Measurements from ENCODE around the gene QPCTL. TPM values are rescaled to one million over a fixed set of nuclear protein-coding genes. Genes with fewer than 3 reads are reported as not detected.
"Not testable (repeated sequence)": the region's sequence is repeated elsewhere in the genome, so short reads cannot be mapped to it uniquely, and the experiment has no call there.

Gene QPCTL
- total RNA-seq, 1 donor from 2014 or later = 11.9 TPM

GRCh38 chr19:45677351-45678230, 14.9 kb upstream of the QPCTL start:
- Mint-ChIP-seq H3K27ac (ENCODE audit: unreplicated experiment) (no peak overlapping the region), H3K9me3 (ENCODE audit: low read depth) (no peaks in the 10 kb centered on the region), H3K36me3 (ENCODE audit: low read depth) (no peaks in the 10 kb centered on the region), H3K4me3 (ENCODE audit: unreplicated experiment) (peak overlapping the region; percentile 60), H3K27me3 (ENCODE audit: low read depth) (peaks cover 3% of the 10 kb centered on the region), H3K4me1 (ENCODE audit: low read depth) (peaks cover 21% of the 10 kb centered on the region)
- peak; percentile 93 for DNase-seq (ENCODE audit: low spot score)
- TF ChIP-seq CTCF (IDR thresholded peaks at IDR 0.05) = peak; percentile 56

GRCh38 chr19:45681391-45682015, 11.0 kb upstream of the QPCTL start:
- peaks cover 21% of the 10 kb centered on the region for H3K4me1 Mint-ChIP-seq (ENCODE audit: low read depth)
- peak overlapping the region; percentile 74 for H3K4me3 Mint-ChIP-seq (ENCODE audit: unreplicated experiment)
- DNase-seq (ENCODE audit: low spot score) = peak; percentile 92
- peaks cover 3% of the 10 kb centered on the region for H3K27me3 Mint-ChIP-seq (ENCODE audit: low read depth)
- no peaks in the 10 kb centered on the region for H3K9me3 Mint-ChIP-seq (ENCODE audit: low read depth)
- TF ChIP-seq CTCF (IDR thresholded peaks at IDR 0.05) = peak; percentile 97
- H3K36me3 Mint-ChIP-seq (ENCODE audit: low read depth) = peaks cover 5% of the 10 kb centered on the region
- H3K27ac Mint-ChIP-seq (ENCODE audit: unreplicated experiment) = peak overlapping the region; percentile 89

GRCh38 chr19:45682117-45682516, 10.3 kb upstream of the QPCTL start:
- TF ChIP-seq CTCF (IDR thresholded peaks at IDR 0.05) = no peak
- H3K4me3 Mint-ChIP-seq (ENCODE audit: unreplicated experiment) = no peak overlapping the region
- H3K4me1 Mint-ChIP-seq (ENCODE audit: low read depth) = peaks cover 18% of the 10 kb centered on the region
- H3K27me3 Mint-ChIP-seq (ENCODE audit: low read depth) = peaks cover 3% of the 10 kb centered on the region
- peaks cover 8% of the 10 kb centered on the region for H3K36me3 Mint-ChIP-seq (ENCODE audit: low read depth)
- peak overlapping the region; percentile 34 for H3K27ac Mint-ChIP-seq (ENCODE audit: unreplicated experiment)
- no peaks in the 10 kb centered on the region for H3K9me3 Mint-ChIP-seq (ENCODE audit: low read depth)
- DNase-seq (ENCODE audit: low spot score) = no peak

- H3K4me3 Mint-ChIP-seq (ENCODE audit: unreplicated experiment) = no peak overlapping the region
- peak overlapping the region; percentile 33 for H3K27ac Mint-ChIP-seq (ENCODE audit: unreplicated experiment)
- TF ChIP-seq CTCF (IDR thresholded peaks at IDR 0.05) = no peak
- no peak for DNase-seq (ENCODE audit: low spot score)
- peaks cover 8% of the 10 kb centered on the region for H3K36me3 Mint-ChIP-seq (ENCODE audit: low read depth)
- H3K9me3 Mint-ChIP-seq (ENCODE audit: low read depth) = no peaks in the 10 kb centered on the region
- H3K27me3 Mint-ChIP-seq (ENCODE audit: low read depth) = no peaks in the 10 kb centered on the region
- H3K4me1 Mint-ChIP-seq (ENCODE audit: low read depth) = peaks cover 11% of the 10 kb centered on the region
Measured at GRCh38 chr19:45682908-45683307, 9.6 kb upstream of the QPCTL start.

- not testable (repeated sequence) for H3K4me1 Mint-ChIP-seq (ENCODE audit: low read depth); H3K27me3 Mint-ChIP-seq (ENCODE audit: low read depth); H3K4me3 Mint-ChIP-seq (ENCODE audit: unreplicated experiment); DNase-seq (ENCODE audit: low spot score); H3K9me3 Mint-ChIP-seq (ENCODE audit: low read depth); H3K27ac Mint-ChIP-seq (ENCODE audit: unreplicated experiment)
- peaks cover 12% of the 10 kb centered on the region for H3K36me3 Mint-ChIP-seq (ENCODE audit: low read depth)
Measured at GRCh38 chr19:45685045-45685444, 7.4 kb upstream of the QPCTL start.
